GM19324 (cell line): ENCODE measurements around the gene SLC28A3.

Experiments
- ATAC-seq: cut with Tn5 transposase; IDR thresholded peaks from one replicate; pipeline ENCODE4 v1.9.1; 2021; ENCODE audit warnings: mild to moderate bottlenecking, moderate library complexity; ENCODE audit not compliant: unreplicated experiment, low FRiP score

SLC28A3 gene

DNA sequence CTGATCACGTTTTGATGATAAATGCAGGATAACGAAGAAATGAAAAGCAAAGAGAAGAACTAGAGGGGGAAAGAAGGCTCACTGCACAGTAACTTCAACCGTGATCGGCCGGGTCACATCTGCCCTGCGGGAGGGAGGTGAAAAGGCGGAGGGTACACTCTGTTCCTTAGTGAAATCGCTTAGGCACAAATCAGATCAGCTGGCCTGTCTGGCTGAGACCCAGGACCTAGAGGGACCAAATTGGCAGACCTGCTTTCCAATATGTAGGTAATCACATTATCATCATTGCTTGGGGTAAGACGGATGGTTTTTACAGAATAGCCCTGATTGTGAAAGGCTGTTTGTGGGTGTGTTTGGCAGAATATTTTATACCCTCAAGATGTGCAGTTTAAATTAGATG is 82.2 kb downstream of the SLC28A3 start:
- no peak for ATAC-seq

DNA sequence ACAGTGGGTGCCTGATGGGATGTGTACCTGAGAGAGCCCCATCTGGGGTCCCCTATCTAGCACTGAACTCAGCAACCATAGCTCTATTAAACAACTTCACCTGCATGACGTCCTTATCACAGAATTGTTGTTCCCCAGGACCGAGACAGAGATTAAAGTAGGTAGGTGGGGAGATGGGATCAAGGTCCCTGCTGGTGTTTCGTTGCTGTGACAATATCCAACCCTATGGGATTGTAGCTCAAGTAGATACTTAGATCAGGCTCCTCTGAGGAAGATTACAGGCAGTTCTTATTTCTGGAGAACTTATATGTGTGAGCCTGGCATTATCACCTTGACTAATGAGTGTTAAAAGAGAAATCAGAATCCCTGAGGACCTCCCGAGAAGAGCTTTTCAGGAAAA is 84.9 kb downstream of the SLC28A3 start:
- ATAC-seq = no peak

DNA sequence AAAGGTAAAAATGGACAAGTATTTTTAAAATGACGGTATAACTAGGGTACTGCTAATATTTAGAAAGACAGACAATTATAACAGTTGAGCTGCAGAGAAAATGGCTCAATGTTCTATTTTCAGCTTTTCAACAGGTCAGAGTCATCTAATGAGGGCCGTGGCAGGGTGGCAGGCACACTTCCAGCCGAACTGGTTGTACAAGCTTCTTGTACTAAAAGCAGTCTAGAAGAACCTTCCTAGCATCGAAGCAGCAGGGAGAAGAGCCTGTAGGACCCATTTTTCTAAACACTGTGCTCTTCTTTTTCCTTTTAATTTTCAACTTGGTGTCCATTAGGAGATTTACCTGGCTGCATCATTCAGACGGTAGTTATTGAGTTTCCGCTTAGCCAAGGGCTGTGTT is 85.6 kb downstream of the SLC28A3 start:
- no peak for ATAC-seq

DNA sequence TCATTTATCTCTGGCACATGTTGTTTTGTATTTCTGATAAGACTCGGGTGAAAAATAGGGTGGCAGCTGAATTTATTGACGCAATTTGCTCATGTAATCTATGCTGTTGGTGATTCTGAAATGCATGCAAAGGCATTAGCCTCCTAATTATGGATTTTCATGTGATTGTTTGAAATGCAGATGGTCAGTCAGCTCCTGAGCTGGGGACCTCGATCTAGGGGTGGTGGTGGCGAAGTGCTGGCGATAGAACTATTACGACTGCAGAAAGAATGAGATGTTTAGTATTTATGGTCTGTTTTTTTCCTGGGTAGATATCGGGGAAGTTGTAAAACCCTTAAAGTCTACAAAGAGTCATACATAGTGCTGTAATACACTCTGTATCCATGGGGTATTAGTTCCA is 88.6 kb downstream of the SLC28A3 start:
- ATAC-seq = no peak

DNA sequence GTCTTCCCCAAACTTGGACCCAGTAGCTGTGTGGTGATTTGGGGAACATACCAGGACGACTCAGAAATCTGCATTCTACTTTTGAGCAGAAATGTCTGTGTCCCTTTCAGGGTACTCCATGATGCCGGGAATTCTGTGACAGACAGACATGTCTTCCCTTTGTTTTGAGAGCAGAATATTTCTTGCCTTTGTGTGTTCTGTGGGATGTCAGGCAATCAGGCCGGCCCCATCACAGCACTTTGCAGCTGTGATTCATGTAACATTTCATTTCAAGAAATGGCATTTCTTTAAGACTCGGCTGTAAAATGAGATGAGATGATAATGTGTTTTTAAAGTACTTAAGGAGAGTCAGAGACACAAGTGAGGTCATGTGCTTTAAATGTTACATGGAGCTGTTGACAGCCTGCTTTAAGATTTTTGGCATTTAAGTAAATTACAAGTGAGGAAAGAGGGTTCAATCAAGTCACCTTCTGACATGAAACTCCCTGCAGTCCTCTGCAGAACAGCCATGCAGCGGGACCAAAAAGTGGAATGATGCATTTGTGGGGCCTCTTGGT is 98.7 kb downstream of the SLC28A3 start:
- no peak for ATAC-seq

DNA sequence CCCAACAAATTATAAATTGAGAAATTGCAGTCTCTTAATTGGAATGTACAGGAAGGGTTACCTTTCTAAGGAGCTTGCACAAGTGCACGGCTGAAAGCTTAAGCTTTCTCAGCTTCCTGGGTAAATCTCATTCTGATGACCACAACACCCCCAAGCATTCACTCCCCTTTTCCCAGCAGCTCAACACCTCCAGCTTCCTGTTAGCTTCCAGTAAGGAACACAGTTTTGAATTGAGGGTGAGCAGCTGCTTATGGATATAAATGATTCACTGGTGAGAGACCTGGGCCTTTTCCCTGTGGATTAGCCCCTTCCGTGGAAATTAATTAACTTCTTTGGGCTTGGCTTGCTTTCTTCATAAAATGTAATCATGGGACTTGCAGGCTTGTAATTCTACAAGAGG is 101.2 kb downstream of the SLC28A3 start:
- ATAC-seq = no peak

DNA sequence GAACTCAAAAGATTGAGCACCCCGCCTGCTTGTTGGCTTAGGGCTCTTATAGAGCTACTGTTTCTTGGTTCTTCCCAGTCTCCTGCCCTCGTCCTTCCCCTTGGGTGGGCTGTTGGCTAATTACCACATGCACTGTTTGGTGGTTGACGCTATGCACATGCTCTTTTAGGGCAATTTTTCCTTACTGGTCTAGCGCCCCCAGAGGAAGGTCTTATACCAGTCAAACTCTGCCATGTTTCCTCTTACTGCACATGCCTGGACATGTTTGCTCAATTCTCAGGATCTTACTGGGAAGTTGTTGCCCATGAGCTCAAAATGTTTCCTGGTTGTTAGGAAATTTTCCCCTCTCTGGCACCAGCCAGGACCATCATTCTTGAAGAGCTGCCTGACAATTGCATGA is 101.9 kb downstream of the SLC28A3 start:
- no peak for ATAC-seq

DNA sequence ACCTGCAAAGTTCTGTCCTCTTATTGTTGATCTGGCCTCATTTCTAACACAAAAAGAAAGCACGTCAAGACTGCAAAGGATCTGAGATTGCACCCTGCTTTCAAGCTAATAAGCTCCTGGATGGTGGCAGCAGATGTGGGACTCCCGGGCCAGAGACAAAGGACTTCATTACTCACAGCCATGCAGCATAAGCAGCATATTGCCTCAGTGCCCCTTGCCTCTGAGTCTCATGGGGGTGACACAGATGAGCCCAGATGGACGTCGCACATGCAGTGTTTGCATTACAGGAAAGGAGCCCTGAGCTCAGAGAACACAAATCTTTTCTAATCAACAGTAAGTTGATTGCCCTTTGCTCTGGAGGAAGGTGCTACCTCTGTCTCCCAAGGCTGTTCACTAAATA is 105.0 kb downstream of the SLC28A3 start:
- ATAC-seq = no peak

DNA sequence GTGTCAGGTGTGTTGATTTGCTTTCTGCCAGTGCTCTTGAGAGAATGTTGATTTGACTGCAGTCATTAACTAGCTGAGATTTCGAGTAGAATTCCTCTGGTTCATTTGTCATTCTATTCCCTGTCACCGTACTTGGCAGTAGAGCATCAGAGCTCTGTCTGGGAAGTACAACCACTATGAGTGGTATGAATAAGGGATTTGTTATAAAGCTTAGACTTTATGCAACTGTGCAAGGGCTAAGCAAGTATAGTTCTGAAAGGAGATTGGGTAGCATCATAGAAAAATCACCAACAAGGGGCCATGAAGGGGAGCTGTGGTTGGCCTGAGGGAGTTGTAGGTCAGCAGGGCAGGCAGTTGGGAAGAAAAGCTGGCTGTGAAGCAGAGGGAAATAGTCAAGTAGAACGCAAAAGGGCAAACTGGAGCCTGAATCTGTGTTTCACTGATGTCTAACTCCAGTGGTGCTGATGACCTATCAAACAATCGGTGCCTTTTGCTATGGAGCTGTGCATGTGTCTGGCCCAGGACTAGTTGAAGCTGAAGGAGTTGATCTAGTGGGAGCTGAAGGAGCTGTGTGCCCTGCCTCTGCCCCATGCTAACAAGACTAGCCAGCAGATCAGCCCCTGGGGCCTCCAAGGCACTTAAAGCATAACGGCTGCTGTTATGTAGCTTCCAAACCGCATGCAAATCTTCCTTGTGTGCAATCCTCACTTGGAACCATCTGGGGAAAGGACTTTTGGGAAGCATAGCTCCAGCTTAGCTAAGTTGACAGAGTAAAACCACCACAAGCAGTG is 110.0 kb downstream of the SLC28A3 start:
- ATAC-seq = no peak

DNA sequence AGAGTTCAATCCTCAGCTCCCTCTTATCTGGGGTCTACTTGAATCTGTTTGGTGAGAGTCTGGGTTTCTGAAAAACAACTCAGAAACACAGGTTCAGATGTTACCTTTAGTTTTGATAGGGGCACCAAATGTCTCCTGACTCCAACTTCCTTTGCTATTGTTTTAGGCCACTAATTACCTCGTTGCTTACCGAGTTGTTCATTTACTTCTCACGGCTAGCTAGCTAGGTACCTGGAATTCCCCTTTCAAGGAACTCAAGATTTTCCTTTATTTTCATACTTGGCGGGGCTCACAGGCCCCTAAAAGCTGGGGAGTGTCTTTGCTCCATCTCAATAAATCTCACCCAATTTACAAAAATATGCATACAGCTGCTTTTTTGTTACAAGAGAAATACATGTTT is 111.4 kb downstream of the SLC28A3 start:
- ATAC-seq = no peak

DNA sequence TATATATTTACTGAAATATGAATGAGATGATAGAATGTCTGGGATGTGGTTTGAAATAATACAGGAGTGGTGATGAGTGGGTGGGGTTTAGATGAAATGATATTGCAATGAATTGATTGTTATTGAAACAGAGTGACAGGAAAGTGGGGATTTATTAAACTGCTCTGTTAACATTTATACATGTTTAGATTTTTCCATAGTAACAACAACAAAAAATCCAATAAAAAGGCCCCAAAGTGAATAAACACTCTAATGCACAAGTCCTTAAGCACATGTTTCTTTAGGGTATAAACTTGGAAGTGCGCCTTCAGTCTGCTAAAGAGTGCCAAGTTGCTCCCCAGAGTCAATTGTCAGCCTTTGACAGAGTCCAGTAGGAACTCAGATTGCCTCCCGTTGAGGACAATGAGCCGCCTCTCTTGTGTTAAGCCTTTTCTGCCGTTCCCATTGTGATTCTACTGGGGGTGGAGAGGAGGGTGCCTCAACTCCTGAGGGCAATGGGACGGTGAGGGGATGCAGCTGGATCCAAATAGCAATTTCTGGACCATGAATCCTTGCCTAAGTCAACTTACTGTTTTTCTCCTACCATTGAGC is 112.3 kb downstream of the SLC28A3 start:
- no peak for ATAC-seq

DNA sequence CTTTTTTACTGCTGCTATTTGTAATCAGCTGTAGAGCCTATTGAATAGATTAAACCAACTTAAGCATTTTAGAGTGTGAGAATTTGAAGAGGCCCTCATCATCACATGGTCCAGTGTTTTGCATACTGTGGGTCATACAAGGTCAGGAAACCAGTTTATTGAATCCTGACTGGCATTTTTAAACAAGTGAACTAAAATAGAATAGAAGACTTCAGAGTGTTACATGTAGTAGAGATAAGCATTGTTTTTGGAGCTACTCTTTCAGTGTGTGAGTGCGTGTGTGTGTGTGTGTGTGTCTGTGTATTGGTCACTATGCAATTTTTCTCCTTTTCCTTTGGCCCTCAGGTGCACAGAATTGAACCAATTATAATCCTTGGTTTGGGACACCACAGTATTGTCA is 114.4 kb downstream of the SLC28A3 start:
- ATAC-seq = no peak
